Esophagus muscularis mucosa (tissue), 4 donors: ENCODE data around the gene CFL2. TPM values are rescaled to one million over a fixed set of nuclear protein-coding genes. Genes with fewer than 3 reads are reported as not detected.

Source experiments
- DNase-seq: peaks from one replicate; pipeline ENCODE4 v3.0.0-alpha.2; 2017; ENCODE audit errors: extremely low spot score
- H3K27ac ChIP-seq, 4 donors: fragments of 200-600 bp; sonication (generic); replicated peaks in 1 of 4; 1 replicate in 3 of 4; 2 replicates in 1 of 4; pipeline ENCODE4 v1.5.1; 2016 to 2019; ENCODE audit warnings: mild to moderate bottlenecking in 1 of 4
- H3K27me3 ChIP-seq, 4 donors: fragments of 200-600 bp; sonication (generic); one replicate each; pipeline versions ENCODE4 v1.5.1 to v1.6.0; 2016 to 2019
- H3K36me3 ChIP-seq, 4 donors: fragments of 200-600 bp; sonication (generic); one replicate each; pipeline ENCODE4 v1.5.1; 2016 to 2019
- H3K4me1 ChIP-seq, 4 donors: fragments of 200-600 bp; sonication (generic); one replicate each; pipeline ENCODE4 v1.5.1; 2016 to 2019
- H3K4me3 ChIP-seq, 4 donors: fragments of 200-600 bp; sonication (generic); 1 replicate in 2 of 4; 2 replicates in 2 of 4; pipeline ENCODE4 v1.5.1; 2016 to 2019; ENCODE audit warnings: mild to moderate bottlenecking in 4 of 4, moderate library complexity in 1 of 4
- H3K9me3 ChIP-seq, 4 donors: fragments of 200-600 bp; sonication (generic); 1 replicate in 3 of 4; 2 replicates in 1 of 4; pipeline ENCODE4 v1.5.1; 2016 to 2019
- EP300 ChIP-seq: sonication (generic); formaldehyde crosslinking; IDR thresholded peaks from one replicate; pipeline ENCODE4 v1.6.1; 2017; ENCODE audit warnings: antibody characterized with exemption
- POLR2A ChIP-seq: fragments of 450-650 bp; IDR thresholded peaks from one replicate; pipeline ENCODE4 v1.6.1; 2017; ENCODE audit warnings: antibody characterized with exemption, moderate library complexity, mild to moderate bottlenecking, low read depth
- POLR2AphosphoS5 ChIP-seq, 2 donors: sonication (generic); formaldehyde crosslinking; IDR thresholded peaks; one replicate each; pipeline ENCODE4 v1.6.1; 2017; ENCODE audit warnings: antibody characterized with exemption in 2 of 2
- WGBS: methylation state at CpG from one replicate; pipeline ENCODE4 v1.1.5; 2018; 5-methylcytosine and 5-hydroxymethylcytosine counted together
- intact Hi-C: fragments of 100-400 bp; cut with DNase I; formaldehyde crosslinking; loops from one replicate; pipeline ENCODE4 v1.15.1; 2023
- total RNA-seq, 4 donors: library from RNA; depleted of rRNA; stranded (reverse); fragments of >200 nt; gene quantifications; one replicate each; pipeline versions ENCODE4 v1.1.0 to v1.2.1, GENCODE V29; 2016
- TF ChIP-seq, protein P1 (sequence below), 3 experiments: fragments of 200-600 bp in 2 of 3; fragments of 450-650 bp in 1 of 3; sonication (generic) in 2 of 3; IDR thresholded peaks; one replicate each; pipeline ENCODE4 v1.5.1; 2017 to 2019; ENCODE audit warnings: antibody characterized with exemption in 3 of 3, mild to moderate bottlenecking in 2 of 3, moderate library complexity in 1 of 3

The CFL2 gene
- total RNA-seq, 4 donors from 2014 or later = 247 to 265 (median 257) TPM

DNA sequence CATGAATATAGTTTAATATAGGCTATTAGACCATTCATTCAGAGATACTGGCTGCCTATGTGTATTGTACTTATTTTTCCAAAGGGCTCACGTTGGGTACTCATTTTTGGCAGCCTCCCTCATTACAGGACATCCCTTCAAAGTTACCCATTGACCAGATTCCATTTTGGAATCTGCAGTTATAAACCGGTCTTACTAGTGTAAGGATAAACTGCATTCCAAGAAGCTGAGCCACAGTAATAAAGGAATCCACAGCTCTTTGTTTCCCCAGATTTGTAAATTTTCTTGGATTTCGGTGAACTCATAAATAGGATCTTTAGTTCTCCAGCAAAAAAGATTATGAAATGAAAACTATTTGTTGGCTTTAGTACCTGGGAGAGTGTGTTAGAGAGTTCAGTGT is 18.9 kb upstream of the CFL2 start:
- Histone ChIP-seq H3K9me3 (no peaks in the 10 kb centered on the region), H3K36me3 (no peaks in the 10 kb centered on the region), H3K4me3 (no peak overlapping the region), H3K4me1 (no peaks in the 10 kb centered on the region), H3K27ac (no peak overlapping the region), H3K27me3 (no peaks in the 10 kb centered on the region)
- WGBS = 70% methylated on average over 3 of the region's 3 CpGs
- no peak for TF ChIP-seq EP300
- TF ChIP-seq, protein P1, sequence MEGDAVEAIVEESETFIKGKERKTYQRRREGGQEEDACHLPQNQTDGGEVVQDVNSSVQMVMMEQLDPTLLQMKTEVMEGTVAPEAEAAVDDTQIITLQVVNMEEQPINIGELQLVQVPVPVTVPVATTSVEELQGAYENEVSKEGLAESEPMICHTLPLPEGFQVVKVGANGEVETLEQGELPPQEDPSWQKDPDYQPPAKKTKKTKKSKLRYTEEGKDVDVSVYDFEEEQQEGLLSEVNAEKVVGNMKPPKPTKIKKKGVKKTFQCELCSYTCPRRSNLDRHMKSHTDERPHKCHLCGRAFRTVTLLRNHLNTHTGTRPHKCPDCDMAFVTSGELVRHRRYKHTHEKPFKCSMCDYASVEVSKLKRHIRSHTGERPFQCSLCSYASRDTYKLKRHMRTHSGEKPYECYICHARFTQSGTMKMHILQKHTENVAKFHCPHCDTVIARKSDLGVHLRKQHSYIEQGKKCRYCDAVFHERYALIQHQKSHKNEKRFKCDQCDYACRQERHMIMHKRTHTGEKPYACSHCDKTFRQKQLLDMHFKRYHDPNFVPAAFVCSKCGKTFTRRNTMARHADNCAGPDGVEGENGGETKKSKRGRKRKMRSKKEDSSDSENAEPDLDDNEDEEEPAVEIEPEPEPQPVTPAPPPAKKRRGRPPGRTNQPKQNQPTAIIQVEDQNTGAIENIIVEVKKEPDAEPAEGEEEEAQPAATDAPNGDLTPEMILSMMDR (IDR thresholded peaks at IDR 0.05) = no peak
- no peak for TF ChIP-seq POLR2AphosphoS5 (IDR thresholded peaks at IDR 0.05)
- no peak for TF ChIP-seq POLR2A
- DNase-seq = no peak
- intact Hi-C loops = no loop called here

DNA sequence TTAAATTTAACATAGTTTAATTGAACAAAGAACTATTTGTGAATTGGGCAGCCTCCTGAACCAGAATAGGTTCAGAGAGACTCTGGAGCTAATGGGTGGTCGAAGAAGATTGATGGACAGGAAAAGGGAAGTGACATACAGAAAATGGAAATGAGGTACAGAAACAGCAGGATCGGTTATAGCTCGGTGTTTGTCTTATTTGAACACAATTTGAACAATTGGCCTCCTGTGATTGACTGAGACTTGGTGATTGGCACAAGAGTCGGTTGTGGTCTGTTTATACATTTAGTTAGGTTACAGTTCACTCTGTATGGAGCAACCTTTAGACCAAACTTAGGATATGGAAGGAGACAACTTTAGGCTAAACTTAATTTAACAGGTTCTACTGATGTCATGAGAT is 18.4 kb upstream of the CFL2 start:
- H3K27ac ChIP-seq = no peak overlapping the region
- 77% methylated on average over 3 of the region's 4 CpGs for WGBS
- intact Hi-C loops = no loop called here
- H3K9me3 ChIP-seq = no peaks in the 10 kb centered on the region
- no peak for DNase-seq
- TF ChIP-seq POLR2A (no peak), POLR2AphosphoS5 (IDR thresholded peaks at IDR 0.05) (no peak), EP300 (no peak)
- TF ChIP-seq, protein P1 (IDR thresholded peaks at IDR 0.05) = no peak
- H3K4me3 ChIP-seq = no peak overlapping the region
- H3K27me3 ChIP-seq = no peaks in the 10 kb centered on the region
- no peaks in the 10 kb centered on the region for H3K4me1 ChIP-seq
- H3K36me3 ChIP-seq = no peaks in the 10 kb centered on the region

DNA sequence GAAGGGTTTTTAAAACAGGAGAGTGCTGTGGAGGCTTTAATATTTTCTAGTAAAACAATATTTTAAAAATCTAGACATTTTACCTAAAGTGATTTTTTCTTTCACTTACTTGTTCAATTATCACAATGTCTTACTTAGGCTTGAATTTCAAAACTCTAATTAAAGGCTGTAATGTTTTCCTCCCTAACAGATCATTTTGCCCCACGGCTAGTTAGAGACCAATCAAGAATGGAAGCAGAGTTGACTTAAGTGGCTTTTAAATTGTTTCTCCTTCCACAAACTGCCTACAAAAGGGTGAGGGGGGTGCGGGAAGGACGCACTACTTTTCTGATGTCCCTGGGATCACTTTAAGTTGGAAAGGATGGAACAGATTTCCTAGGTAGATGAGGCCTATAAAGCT is 9.5 kb upstream of the CFL2 start:
- no peak for DNase-seq
- WGBS = 93% methylated on average over 3 of the region's 3 CpGs
- H3K4me1 ChIP-seq = peaks cover 0 to 12% (median 9%) of the 10 kb centered on the region in 4 donors
- no peaks in the 10 kb centered on the region for H3K36me3 ChIP-seq
- H3K4me3 ChIP-seq = no peak overlapping the region
- intact Hi-C loops = loop anchor here (1.0 kb wide), 1 partner anchor 52 kb away; no protein-coding TSS in a partner anchor
- H3K27me3 ChIP-seq = no peaks in the 10 kb centered on the region
- H3K27ac ChIP-seq = no peak overlapping the region
- H3K9me3 ChIP-seq = no peaks in the 10 kb centered on the region
- no peak for TF ChIP-seq POLR2AphosphoS5 (IDR thresholded peaks at IDR 0.05)
- no peak for TF ChIP-seq EP300
- TF ChIP-seq, protein P1 (IDR thresholded peaks at IDR 0.05) = no peak
- TF ChIP-seq POLR2A = no peak

DNA sequence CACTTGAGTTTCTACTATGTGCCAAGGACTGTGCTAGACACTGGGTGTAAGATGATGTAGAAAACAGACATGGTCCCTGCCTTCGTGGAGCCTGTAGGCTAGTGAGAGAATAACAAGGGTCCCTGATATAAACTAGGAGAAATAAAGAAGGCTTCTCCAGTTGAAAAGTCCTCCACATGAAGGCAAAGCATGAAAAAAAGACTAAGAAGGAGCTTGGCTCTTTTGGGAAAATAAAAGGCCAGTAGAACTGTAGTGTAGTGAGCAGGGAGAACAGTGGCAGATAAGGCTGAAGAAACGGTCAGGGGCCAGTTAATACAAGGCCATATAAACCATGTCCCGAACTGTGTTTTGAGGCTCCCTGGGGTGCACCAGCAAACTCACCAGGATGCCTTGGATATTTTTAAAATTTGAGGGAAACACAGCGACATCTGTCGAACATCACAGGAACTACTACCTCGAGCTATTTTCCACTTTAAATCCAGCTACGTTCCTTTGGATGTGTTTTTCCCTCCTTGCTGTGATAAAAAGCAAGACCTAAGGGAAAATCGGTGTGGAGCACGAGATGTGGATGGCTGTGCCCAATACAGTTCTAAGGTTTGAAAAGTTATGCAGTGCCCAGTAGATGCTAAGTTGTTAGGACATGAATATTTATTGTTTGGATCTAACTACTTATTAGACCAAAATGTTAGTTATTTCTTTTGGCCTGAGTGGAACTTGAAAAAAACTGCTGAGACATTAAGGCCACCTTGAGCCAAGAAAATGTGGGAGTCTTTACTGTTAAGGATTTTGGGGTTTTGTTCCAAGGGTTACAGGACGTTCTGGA is 8.5 kb upstream of the CFL2 start:
- Histone ChIP-seq H3K9me3 (no peaks in the 10 kb centered on the region), H3K27ac (no peak overlapping the region), H3K27me3 (no peaks in the 10 kb centered on the region), H3K4me3 (no peak overlapping the region), H3K36me3 (no peaks in the 10 kb centered on the region), H3K4me1 (peaks cover 0 to 12% (median 9%) of the 10 kb centered on the region in 4 donors)
- no peak for TF ChIP-seq EP300
- TF ChIP-seq, protein P1 (IDR thresholded peaks at IDR 0.05) = peak; percentile 83 to 87 (median 85)
- intact Hi-C loops = loop anchor here (1.0 kb wide), 1 partner anchor 51 kb away; no protein-coding TSS in a partner anchor
- DNase-seq = no peak
- 10% methylated on average over 10 of the region's 10 CpGs for WGBS
